ENCODE results near the gene ADAMTS16. TPM values are rescaled to one million over a fixed set of nuclear protein-coding genes. Genes with fewer than 3 reads are reported as not detected.

ADAMTS16 gene
- total and polyA plus RNA-seq, 9 of the 15 experiments (the other 6 are each of a cell fraction or from before 2014, with no cell fraction given) = not detected

DNA sequence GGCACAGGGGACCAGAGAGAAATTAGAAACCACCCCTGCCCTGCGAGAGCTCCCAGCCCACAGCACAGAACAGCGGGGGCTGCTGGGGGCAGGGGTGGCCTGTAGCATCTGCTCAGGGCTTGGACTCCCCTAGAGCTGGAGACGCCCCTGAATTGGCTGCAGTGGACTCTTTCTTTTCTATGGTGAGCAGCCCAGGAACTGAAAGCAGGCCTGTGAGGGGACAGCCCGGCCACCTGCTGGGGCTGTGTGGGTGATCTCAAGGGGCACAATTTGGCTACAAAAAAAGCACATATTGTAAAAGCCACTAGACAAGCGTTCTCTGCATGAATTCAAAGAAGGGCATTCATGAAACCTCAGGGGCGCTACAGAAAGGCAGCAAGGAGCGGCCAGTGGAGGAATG, 224.8 kb downstream of the ADAMTS16 start:
- Histone ChIP-seq H3K9ac (ENCODE audit: insufficient read depth in 1 of 2, low read depth in 2 of 2, low read length in 2 of 2) (no peak overlapping the region), H3K27me3 (ENCODE audit: control insufficient read depth in 2 of 2, insufficient read depth in 2 of 2, low read length in 2 of 2) (peaks cover 10 to 49% of the 10 kb centered on the region in 2 experiments), H4K20me1 (replicated peaks; ENCODE audit: control insufficient read depth, insufficient read depth, low read length) (no peaks in the 10 kb centered on the region), H3K9me3 (replicated peaks; ENCODE audit: control insufficient read depth, insufficient read depth, low read depth, low read length) (no peaks in the 10 kb centered on the region), H2AFZ (ENCODE audit: low read depth, low read length) (no peak overlapping the region), H3K4me3 (no peak overlapping the region), H3K27ac (ENCODE audit: extremely low read depth, low read depth, low read length) (no peak overlapping the region), H3K79me2 (ENCODE audit: control insufficient read depth, insufficient read depth, low read length) (no peaks in the 10 kb centered on the region), H3K9me1 (ENCODE audit: control insufficient read depth, insufficient read depth, low read length) (no peaks in the 10 kb centered on the region), H3K4me1 (replicated peaks in 1 of 2; ENCODE audit: control insufficient read depth in 2 of 2, insufficient read depth in 2 of 2, low read length in 2 of 2) (no peaks in the 10 kb centered on the region; a peak in 1 of 5 replicates), H3K4me2 (ENCODE audit: insufficient read depth, low read length) (no peak overlapping the region), H3K36me3 (ENCODE audit: control insufficient read depth, insufficient read depth, low read length) (no peaks in the 10 kb centered on the region)
- ChIA-PET POLR2A (interaction anchor here (0.6 to 1.8 kb wide), 2 partner anchors 9 to 1002 kb away, joined by 3 to 10 read pairs; no protein-coding TSS in a partner anchor), CTCF (ENCODE audit: low intra/inter-chr PET ratio) (no interaction called here)
- BruUV-seq (replicated peaks) = no TSS peak
- 3% methylated on average over 7 of the region's 7 CpGs for WGBS (ENCODE audit: insufficient coverage, low coverage, missing lambda C conversion rate)
- ATAC-seq (no peak), DNase-seq (ENCODE audit: extremely low read depth in 1 of 4, low spot score in 3 of 4) (no peak), FAIRE-seq (no peak)
- in situ Hi-C loops (cut with MboI) = no loop called here
- intact Hi-C loops (cut with micrococcal nuclease) = no loop called here
- no peak for TF ChIP-seq KDM2B (CRISPR knock-in tag; IDR thresholded peaks at IDR 0.05)
- TF ChIP-seq EGR1 (conservative IDR thresholded peaks at IDR 0.05) = no peak
- TF ChIP-seq SRSF1 (IDR thresholded peaks at IDR 0.05; ENCODE audit: low read depth, low read length) = no peak
- TF ChIP-seq, protein P1, sequence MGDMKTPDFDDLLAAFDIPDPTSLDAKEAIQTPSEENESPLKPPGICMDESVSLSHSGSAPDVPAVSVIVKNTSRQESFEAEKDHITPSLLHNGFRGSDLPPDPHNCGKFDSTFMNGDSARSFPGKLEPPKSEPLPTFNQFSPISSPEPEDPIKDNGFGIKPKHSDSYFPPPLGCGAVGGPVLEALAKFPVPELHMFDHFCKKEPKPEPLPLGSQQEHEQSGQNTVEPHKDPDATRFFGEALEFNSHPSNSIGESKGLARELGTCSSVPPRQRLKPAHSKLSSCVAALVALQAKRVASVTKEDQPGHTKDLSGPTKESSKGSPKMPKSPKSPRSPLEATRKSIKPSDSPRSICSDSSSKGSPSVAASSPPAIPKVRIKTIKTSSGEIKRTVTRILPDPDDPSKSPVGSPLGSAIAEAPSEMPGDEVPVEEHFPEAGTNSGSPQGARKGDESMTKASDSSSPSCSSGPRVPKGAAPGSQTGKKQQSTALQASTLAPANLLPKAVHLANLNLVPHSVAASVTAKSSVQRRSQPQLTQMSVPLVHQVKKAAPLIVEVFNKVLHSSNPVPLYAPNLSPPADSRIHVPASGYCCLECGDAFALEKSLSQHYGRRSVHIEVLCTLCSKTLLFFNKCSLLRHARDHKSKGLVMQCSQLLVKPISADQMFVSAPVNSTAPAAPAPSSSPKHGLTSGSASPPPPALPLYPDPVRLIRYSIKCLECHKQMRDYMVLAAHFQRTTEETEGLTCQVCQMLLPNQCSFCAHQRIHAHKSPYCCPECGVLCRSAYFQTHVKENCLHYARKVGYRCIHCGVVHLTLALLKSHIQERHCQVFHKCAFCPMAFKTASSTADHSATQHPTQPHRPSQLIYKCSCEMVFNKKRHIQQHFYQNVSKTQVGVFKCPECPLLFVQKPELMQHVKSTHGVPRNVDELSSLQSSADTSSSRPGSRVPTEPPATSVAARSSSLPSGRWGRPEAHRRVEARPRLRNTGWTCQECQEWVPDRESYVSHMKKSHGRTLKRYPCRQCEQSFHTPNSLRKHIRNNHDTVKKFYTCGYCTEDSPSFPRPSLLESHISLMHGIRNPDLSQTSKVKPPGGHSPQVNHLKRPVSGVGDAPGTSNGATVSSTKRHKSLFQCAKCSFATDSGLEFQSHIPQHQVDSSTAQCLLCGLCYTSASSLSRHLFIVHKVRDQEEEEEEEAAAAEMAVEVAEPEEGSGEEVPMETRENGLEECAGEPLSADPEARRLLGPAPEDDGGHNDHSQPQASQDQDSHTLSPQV (IDR thresholded peaks at IDR 0.05) = no peak
- no peak for TF ChIP-seq ZNF583 (CRISPR knock-in tag; IDR thresholded peaks at IDR 0.05)
- TF ChIP-seq, protein P2, sequence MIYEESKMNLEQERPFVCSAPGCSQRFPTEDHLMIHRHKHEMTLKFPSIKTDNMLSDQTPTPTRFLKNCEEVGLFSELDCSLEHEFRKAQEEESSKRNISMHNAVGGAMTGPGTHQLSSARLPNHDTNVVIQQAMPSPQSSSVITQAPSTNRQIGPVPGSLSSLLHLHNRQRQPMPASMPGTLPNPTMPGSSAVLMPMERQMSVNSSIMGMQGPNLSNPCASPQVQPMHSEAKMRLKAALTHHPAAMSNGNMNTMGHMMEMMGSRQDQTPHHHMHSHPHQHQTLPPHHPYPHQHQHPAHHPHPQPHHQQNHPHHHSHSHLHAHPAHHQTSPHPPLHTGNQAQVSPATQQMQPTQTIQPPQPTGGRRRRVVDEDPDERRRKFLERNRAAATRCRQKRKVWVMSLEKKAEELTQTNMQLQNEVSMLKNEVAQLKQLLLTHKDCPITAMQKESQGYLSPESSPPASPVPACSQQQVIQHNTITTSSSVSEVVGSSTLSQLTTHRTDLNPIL (CRISPR knock-in tag; IDR thresholded peaks at IDR 0.05) = no peak
- no peak for TF ChIP-seq TCF7 (IDR thresholded peaks at IDR 0.05; ENCODE audit: borderline replicate concordance)
- TF ChIP-seq, protein P3, sequence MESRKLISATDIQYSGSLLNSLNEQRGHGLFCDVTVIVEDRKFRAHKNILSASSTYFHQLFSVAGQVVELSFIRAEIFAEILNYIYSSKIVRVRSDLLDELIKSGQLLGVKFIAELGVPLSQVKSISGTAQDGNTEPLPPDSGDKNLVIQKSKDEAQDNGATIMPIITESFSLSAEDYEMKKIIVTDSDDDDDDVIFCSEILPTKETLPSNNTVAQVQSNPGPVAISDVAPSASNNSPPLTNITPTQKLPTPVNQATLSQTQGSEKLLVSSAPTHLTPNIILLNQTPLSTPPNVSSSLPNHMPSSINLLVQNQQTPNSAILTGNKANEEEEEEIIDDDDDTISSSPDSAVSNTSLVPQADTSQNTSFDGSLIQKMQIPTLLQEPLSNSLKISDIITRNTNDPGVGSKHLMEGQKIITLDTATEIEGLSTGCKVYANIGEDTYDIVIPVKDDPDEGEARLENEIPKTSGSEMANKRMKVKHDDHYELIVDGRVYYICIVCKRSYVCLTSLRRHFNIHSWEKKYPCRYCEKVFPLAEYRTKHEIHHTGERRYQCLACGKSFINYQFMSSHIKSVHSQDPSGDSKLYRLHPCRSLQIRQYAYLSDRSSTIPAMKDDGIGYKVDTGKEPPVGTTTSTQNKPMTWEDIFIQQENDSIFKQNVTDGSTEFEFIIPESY (CRISPR knock-in tag; IDR thresholded peaks at IDR 0.05) = no peak
- TF ChIP-seq, protein P4, sequence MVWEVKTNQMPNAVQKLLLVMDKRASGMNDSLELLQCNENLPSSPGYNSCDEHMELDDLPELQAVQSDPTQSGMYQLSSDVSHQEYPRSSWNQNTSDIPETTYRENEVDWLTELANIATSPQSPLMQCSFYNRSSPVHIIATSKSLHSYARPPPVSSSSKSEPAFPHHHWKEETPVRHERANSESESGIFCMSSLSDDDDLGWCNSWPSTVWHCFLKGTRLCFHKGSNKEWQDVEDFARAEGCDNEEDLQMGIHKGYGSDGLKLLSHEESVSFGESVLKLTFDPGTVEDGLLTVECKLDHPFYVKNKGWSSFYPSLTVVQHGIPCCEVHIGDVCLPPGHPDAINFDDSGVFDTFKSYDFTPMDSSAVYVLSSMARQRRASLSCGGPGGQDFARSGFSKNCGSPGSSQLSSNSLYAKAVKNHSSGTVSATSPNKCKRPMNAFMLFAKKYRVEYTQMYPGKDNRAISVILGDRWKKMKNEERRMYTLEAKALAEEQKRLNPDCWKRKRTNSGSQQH (CRISPR knock-in tag; IDR thresholded peaks at IDR 0.05) = no peak
- TF ChIP-seq ZC3H4 (CRISPR knock-in tag; IDR thresholded peaks at IDR 0.05; ENCODE audit: borderline replicate concordance) = no peak
- TF ChIP-seq, protein P5, sequence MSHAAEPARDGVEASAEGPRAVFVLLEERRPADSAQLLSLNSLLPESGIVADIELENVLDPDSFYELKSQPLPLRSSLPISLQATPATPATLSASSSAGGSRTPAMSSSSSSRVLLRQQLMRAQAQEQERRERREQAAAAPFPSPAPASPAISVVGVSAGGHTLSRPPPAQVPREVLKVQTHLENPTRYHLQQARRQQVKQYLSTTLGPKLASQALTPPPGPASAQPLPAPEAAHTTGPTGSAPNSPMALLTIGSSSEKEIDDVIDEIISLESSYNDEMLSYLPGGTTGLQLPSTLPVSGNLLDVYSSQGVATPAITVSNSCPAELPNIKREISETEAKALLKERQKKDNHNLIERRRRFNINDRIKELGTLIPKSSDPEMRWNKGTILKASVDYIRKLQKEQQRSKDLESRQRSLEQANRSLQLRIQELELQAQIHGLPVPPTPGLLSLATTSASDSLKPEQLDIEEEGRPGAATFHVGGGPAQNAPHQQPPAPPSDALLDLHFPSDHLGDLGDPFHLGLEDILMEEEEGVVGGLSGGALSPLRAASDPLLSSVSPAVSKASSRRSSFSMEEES (CRISPR knock-in tag; IDR thresholded peaks at IDR 0.05) = no peak
